HFF-Myc (cell line): ENCODE results near the gene DNAJC3.

Source experiments
- DNase-seq: peaks from one replicate; pipeline ENCODE4 v3.0.0-alpha.2; 2011; ENCODE audit warnings: low read depth; ENCODE audit errors: extremely low read depth
- H3K4me3 ChIP-seq: replicated peaks from 2 replicates; pipeline ENCODE4 v1.5.1; 2011; ENCODE audit warnings: low read depth, mild to moderate bottlenecking, control low read depth, low read length
- TF ChIP-seq, protein P1 (sequence below): IDR thresholded peaks from 2 replicates; pipeline ENCODE4 v1.5.1; 2012; ENCODE audit warnings: mild to moderate bottlenecking, low read depth, low read length, control low read depth; ENCODE audit errors: missing control alignments

The DNAJC3 gene

DNA sequence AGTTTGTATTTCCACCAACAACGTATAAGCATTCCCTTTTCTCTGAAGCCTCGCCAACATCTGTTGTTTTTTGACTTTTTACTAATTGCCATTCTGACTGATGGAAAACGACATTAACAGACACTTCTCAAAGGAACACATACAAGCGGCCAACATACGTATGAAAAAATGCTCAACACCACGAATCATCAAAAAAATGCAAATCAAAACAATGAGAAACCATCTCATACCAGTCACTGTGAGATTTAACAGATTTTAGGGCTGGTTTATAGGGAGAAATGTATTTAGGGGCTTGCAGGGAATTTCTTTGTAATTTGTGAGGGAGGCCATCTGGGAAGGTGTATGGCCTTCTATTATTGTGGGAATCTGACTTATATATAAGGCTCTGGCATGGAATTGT, 29.6 kb upstream of the DNAJC3 start:
- TF ChIP-seq, protein P1, sequence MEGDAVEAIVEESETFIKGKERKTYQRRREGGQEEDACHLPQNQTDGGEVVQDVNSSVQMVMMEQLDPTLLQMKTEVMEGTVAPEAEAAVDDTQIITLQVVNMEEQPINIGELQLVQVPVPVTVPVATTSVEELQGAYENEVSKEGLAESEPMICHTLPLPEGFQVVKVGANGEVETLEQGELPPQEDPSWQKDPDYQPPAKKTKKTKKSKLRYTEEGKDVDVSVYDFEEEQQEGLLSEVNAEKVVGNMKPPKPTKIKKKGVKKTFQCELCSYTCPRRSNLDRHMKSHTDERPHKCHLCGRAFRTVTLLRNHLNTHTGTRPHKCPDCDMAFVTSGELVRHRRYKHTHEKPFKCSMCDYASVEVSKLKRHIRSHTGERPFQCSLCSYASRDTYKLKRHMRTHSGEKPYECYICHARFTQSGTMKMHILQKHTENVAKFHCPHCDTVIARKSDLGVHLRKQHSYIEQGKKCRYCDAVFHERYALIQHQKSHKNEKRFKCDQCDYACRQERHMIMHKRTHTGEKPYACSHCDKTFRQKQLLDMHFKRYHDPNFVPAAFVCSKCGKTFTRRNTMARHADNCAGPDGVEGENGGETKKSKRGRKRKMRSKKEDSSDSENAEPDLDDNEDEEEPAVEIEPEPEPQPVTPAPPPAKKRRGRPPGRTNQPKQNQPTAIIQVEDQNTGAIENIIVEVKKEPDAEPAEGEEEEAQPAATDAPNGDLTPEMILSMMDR, result no peak
- H3K4me3 ChIP-seq, result no peak overlapping the region
- no peak for DNase-seq

DNA sequence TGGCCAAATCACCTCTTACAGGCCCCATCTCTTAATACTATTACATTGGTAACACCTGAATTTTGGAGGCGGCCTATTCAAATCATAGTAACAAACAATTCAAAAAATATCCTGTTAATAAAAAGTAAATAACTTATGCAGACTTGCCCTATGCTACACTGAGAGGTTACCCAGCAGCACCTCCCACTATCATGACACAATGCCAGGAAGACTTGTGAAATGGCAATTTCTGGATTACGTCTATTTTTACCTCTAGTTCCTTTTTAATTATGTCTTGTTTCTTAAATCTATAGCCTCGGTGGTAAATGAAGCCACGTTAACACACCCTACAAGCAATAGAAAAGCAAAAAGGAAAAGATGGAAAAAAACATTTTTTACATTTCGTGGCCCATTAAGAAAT, 26.2 kb upstream of the DNAJC3 start:
- TF ChIP-seq, protein P1, result no peak
- DNase-seq, result no peak

DNA sequence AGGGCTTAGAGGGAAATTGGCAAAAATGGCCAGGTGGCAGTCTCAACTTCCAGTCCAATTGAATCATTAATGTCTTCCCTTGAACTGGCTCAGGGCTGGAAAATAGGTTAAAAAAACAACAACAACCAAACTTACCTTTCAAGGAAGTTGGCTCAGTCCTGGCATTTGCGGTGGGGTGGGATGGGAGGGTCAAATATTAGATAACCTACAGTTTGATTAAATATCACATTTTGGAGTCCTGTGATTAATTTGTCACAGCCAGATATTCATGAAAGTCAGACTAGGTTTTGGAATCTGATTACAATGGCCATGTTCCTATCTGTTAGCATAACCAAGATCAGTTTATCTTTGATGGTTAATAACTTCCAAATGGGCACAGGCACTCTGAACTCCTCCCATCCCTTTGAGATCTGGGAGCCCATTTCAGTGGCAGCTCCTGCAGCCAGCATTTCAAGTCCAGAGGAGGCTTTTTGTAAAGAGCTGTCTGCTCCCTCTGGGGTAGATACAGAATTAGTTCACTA, 24.6 kb upstream of the DNAJC3 start:
- no peak overlapping the region for H3K4me3 ChIP-seq
- TF ChIP-seq, protein P1, result no peak

More for the DNA sequence above, 26.2 kb upstream of the DNAJC3 start:
- no peak overlapping the region for H3K4me3 ChIP-seq

DNA sequence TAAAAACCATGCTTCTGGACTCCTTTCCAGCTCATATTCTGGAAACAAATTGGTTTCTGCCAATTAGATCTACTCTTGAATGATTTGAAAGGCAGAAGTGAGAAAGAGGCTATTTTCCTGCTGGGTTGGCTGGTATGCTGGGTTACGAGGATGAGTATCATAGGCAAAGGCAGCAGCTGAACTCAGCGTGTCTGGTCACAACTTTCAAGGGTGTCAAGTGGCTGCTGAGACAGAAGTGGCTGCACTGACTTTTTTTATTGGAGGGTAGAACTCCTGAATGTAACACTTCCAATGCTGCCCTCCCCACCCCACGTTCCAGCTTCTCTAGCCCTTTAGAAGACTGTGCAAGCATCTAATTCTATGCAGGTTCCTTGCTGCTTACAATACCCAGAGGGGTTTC, 24.1 kb upstream of the DNAJC3 start:
- no peak overlapping the region for H3K4me3 ChIP-seq
- no peak for DNase-seq
- TF ChIP-seq, protein P1, result no peak

More for the DNA sequence above, 24.6 kb upstream of the DNAJC3 start:
- DNase-seq, result no peak

DNA sequence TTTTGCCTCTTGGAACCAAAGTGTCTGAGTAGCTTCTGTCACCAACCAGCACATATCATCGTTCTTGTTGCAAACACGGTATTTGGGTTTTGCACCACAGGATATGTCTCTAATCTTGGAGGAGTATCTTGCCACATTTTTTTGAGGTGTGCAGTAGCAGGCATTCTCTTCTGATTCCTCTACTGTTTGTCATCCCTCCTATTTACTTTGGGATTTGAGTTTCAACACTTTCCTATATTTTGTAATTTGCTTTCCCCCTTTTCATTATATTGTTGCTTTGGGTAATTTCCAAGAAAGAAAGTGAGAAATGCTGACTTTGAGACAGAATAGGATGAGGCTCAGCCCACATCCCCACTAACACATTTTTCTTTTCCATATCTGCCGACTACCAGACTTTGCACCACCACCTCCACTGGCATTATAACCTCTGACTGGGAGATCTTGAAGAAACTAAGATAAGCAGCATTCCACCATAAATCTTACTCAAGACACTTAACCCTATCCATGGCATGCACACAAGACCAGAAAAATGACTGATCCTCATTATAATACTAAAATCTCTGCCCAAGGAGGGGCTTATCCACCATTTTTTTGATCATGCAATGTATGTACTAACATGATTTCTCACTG, 20.4 kb upstream of the DNAJC3 start:
- TF ChIP-seq, protein P1, result no peak
- DNase-seq, result no peak
- H3K4me3 ChIP-seq, result no peak overlapping the region

DNA sequence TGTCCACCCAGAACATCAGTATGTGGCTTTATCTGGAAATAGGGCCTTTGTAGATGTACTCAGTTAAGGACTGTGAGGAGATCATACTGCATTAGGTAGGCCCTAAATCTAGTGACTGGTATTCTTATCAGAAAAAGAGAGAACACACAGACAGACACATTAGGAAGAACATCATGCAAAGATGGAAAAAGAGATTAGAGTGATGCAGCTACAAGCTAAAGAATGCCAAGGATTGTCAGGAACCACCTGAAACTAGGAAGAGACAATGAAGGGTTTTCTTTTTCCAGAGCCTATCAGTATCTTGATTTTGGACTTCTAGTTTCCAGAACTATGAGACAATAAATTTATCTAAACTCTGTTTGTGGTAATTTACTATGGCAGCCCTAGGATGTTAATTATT, 17.4 kb upstream of the DNAJC3 start:
- no peak overlapping the region for H3K4me3 ChIP-seq
- no peak for DNase-seq
- TF ChIP-seq, protein P1, result no peak
